Stimulated activated CD4-positive, alpha-beta T cell treated with anti-CD3 and anti-CD28 coated beads, Interleukin-15, amount 100 ng/mL, for 1 hour (primary cell): ENCODE measurements around the gene TUBA1C.
"Not testable (repeated sequence)": the region's sequence is repeated elsewhere in the genome, so short reads cannot be mapped to it uniquely, and the experiment has no call there.

Source experiments
- DNase-seq, 2 donors: peaks; one replicate each; pipeline ENCODE4 v3.0.0-alpha.2; 2020; ENCODE audit warnings: low read depth in 1 of 2, low spot score in 1 of 2

Gene TUBA1C

DNA sequence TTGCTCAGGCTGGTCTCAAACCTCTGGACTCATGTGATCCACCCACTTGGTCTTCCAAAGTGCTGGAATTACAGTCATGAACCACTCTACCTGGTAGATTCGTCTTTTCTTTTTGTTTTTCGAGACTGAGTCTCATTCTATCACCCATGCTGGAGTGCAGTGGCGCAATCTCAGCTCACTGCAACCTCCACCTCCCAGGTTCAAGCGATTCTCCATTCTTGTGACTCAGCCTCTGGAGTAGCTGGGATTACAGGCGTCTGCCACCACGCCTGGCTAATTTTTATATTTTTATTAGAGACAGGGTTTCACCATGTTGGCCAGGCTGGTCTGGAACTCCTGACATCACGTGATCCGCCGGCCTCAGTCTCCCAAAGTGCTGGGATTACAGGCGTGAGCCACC is 9.4 kb upstream of the TUBA1C start:
- DNase-seq: not testable (repeated sequence)

DNA sequence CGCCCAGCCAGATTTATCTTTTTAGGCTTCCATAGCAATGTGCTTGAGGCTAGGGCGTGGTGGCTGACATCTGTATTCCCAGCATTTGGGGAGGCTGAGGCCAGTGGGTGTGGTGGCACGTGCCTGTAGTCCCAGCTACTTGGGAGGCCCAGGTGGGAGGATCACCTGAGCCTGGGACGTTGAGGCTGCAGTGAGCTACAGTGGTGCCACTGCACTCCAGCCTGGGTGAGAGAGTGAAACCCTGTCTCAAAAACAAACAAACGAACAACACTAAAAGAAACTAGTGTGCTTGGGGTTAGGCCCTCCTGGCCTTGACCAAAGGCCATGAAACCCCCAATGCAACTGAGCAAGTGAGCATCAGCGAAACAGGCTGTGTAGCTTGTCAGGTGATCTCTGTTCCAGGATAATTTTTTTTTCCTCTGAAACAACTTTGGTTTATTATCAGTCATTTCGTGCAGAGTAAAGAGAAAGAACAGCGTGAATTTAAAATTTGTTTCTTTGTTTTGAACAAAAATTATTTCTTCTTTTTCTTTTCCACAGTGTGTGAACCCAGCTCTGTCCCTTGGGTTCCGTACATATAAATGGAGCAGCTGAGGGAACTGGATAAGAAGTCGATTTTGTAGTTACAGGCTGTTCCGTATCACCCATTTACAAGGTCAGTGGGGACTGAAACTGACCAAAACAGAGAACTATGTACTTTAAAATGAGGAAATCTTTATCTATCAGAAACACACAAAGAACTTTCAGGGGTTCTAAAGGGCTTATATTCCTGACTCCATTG is 8.8 kb upstream of the TUBA1C start:
- DNase-seq: no peak

- not testable (repeated sequence) for DNase-seq
Measured at GRCh38 chr12:49257508-49258184, 7.2 kb upstream of the TUBA1C start.

GRCh38 chr12:49259452-49259851 is 5.4 kb upstream of the TUBA1C start:
- DNase-seq: no peak

GRCh38 chr12:49260166-49260565 is 4.7 kb upstream of the TUBA1C start:
- no peak for DNase-seq

- no peak for DNase-seq
Measured at GRCh38 chr12:49260571-49261363, 4.1 kb upstream of the TUBA1C start.

- no peak for DNase-seq
Measured at GRCh38 chr12:49261721-49262120, 3.2 kb upstream of the TUBA1C start.

DNA sequence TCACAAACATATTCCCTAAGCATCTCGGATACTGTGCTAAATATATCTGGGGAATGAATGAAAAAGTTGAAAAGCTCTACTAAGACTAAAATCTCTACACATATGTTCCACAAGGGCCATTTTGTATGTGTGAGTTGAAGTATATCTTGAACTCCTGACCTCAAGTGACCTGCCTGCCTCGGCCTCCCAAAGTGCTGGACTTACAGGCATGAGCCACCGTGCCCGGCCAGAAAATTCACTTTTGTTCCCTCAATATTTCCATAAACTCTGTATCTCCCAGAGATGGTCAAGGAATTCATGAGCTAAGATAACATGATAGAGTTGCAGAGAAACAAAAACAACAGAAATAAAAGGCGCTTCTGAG is 1.5 kb upstream of the TUBA1C start:
- no peak for DNase-seq

- peak; percentile 16 to 38 for DNase-seq
Measured at GRCh38 chr12:49264466-49264872, 413 bp upstream of the TUBA1C start.

- DNase-seq: not testable (repeated sequence)
Measured at GRCh38 chr12:49269191-49269590, 4.3 kb downstream of the TUBA1C start.

- DNase-seq: no peak
Measured at GRCh38 chr12:49272790-49273725, 8.2 kb downstream of the TUBA1C start.

- no peak for DNase-seq
Measured at GRCh38 chr12:49273726-49274395, 9.0 kb downstream of the TUBA1C start.

GRCh38 chr12:49274396-49275069 is 9.7 kb downstream of the TUBA1C start:
- DNase-seq: no peak

DNA sequence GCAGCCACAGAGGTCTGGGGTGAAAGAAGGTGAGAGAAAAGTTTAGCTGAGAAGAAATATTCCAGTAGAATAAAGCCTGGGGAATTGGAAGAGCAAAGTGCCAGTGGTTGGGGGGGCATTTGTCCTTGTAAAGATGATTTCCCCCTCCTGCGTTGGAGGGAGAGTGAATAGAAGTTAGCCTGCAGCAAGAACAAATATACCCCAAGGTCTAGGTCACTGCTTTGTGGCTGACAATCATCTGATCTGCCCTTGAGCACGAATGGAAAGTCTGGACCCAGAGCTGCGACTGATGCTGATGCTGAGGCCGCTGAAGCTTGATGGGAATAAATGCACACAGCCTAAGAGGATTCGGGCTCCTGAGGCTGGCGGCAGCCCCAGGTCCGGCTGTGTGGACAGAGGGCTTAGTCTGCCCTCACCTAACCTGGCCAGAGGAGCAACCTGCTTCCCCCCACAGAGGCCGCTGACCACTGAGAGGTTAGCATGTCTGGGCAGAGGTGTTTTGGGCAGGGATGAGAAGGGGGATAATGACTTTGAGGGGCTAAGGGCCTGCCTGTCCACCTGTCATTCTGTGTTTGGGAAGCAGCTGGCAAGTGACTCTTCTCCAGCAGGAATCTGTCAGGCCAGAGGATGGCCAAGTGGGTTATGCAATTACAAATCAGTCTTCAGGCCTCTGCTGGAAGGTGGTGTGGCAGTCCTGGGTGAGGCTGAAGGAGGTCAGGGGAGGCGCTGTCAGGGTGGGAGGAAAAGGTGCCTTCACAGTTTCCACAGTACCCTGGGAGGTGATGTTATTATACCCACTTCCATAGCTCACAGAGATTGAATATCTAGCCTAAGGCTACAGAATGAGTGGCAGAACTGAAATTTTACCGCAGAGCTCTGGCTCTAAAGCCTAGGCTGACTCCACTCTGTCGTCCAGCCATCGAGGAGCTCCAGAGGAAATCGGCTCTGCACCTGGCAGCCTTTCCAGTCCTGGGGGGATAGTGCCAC is 11.7 kb downstream of the TUBA1C start:
- no peak for DNase-seq

GRCh38 chr12:49277466-49277865 is 12.6 kb downstream of the TUBA1C start:
- no peak for DNase-seq

GRCh38 chr12:49279706-49280159 is 14.9 kb downstream of the TUBA1C start:
- no peak for DNase-seq

DNA sequence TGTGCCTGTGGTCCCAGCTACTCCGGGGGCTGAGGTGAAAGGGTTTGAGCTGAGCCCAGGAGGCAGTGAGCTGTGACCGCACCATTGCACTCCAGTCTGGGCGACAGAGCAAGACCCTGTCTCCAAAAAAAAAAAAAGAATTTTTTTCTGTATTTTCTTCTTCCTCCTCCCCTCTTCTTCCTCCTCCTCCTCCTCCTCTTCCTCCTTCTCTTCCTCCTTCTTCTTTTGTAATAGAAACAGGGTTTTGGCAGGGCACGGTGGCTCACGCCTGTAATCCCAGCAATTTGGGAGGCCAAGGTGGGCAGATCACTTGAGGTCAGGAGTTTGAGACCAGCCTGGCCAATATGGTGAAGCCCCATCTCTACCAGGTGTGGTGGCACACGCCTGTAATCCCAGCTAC is 15.7 kb downstream of the TUBA1C start:
- not testable (repeated sequence) for DNase-seq

DNA sequence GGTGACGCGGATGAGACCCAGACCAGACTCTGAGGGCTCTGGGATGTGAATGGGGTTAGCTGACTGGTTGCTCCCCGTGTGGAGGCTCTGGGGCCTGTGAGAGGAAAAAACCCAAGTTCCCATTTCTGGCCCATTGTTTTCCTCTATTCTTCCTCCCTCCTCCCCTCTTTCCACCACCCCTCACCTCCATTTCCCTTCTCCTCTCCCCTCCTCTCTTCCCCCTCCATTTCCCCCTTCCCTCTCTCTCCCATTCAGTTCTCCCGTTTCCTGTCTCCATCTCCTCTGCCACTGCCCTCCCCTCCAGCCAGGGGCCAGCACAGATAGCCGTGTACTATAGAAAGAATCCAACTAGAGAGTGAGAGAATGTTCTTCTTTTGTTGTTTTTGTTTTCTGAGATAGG is 17.4 kb downstream of the TUBA1C start:
- no peak for DNase-seq
